Large intestine (tissue), 3 donors: ENCODE measurements around the gene GJC3. TPM values are rescaled to one million over a fixed set of nuclear protein-coding genes. Genes with fewer than 3 reads are reported as not detected.
"Not testable (repeated sequence)": the region's sequence is repeated elsewhere in the genome, so short reads cannot be mapped to it uniquely, and the experiment has no call there.

Source experiments
- DNase-seq, 2 donors: peaks; one replicate each; pipeline versions ENCODE4 v3.0.0 to v3.0.0-alpha.2; 2013
- H3K27ac ChIP-seq: one replicate; pipeline ENCODE4 v1.5.1; 2013; ENCODE audit warnings: low read length
- H3K27me3 ChIP-seq: 2 replicates; pipeline ENCODE4 v1.6.1; 2013; ENCODE audit warnings: low read length; ENCODE audit not compliant: control insufficient read depth, insufficient read depth
- H3K36me3 ChIP-seq: 2 replicates; pipeline ENCODE4 v1.6.1; 2013; ENCODE audit warnings: low read length; ENCODE audit not compliant: control insufficient read depth, insufficient read depth
- H3K4me1 ChIP-seq: one replicate; pipeline ENCODE4 v1.6.1; 2013; ENCODE audit warnings: low read length; ENCODE audit not compliant: control insufficient read depth, insufficient read depth
- H3K4me3 ChIP-seq: one replicate; pipeline ENCODE4 v1.5.1; 2013; ENCODE audit warnings: low read length
- H3K9me3 ChIP-seq: one replicate; pipeline ENCODE4 v1.6.1; 2013; ENCODE audit warnings: mild to moderate bottlenecking, low read depth, low read length, moderate library complexity; ENCODE audit not compliant: control insufficient read depth
- WGBS: methylation state at CpG from one replicate; pipeline ENCODE4 v1.1.5; 2013; ENCODE audit warnings: low lambda C conversion rate; ENCODE audit not compliant: insufficient coverage; 5-methylcytosine and 5-hydroxymethylcytosine counted together
- polyA plus RNA-seq: library from polyadenylated mRNA; unstranded; fragments of 120-200 nt; gene quantifications from one replicate; pipeline ENCODE4 v1.2.1, GENCODE V29; 2013

The GJC3 gene
- polyA plus RNA-seq, 1 donor = 0.54 TPM

DNA sequence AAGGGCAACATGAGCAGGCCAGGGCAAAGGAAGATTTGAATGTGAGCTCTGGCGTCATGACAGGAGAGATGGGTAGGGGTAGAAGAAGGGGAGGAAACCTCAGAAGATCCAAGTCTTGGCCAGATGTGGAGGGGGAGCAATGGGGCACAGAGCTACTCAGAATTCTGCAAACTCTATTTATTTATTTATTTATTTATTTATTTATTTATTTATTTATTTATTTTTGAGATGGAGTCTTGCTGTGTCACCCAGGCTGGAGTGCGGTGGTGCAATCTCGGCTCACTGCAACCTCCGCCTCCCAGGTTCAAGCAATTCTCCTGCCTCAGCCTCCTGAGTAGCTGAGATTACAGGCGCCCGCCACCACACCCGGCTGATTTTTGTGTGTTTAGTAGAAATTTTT is 25.2 kb upstream of the GJC3 start:
- WGBS = no CpG with 5 or more reads among the region's 7 CpGs
- H3K4me3 ChIP-seq, H3K4me1 ChIP-seq, H3K9me3 ChIP-seq, H3K27ac ChIP-seq, DNase-seq, H3K27me3 ChIP-seq, H3K36me3 ChIP-seq: not testable (repeated sequence)

DNA sequence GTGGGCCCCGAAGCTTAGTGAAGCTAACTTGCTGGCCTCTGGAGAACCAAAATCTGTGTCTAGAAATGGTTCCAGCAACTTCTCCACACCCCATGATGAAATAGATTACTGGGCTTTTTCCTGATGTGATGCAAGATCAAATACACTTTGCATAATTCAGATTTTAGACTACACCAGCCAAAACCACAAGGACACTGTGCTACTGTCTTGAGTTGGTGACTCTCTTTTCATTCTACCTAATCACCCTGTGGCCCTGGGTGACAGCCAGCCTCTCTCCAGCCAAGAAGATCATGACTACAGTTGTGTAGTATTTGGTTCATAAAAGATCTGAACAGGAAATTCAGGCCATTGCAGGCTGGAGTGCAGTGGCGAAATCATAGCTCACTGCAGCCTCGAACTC is 24.2 kb upstream of the GJC3 start:
- Histone ChIP-seq H3K27me3 (no peaks in the 10 kb centered on the region), H3K4me1 (no peaks in the 10 kb centered on the region), H3K36me3 (no peaks in the 10 kb centered on the region), H3K9me3 (no peaks in the 10 kb centered on the region), H3K27ac (no peak overlapping the region), H3K4me3 (no peak overlapping the region)
- no peak for DNase-seq
- WGBS = no CpG with 5 or more reads among the region's 3 CpGs

DNA sequence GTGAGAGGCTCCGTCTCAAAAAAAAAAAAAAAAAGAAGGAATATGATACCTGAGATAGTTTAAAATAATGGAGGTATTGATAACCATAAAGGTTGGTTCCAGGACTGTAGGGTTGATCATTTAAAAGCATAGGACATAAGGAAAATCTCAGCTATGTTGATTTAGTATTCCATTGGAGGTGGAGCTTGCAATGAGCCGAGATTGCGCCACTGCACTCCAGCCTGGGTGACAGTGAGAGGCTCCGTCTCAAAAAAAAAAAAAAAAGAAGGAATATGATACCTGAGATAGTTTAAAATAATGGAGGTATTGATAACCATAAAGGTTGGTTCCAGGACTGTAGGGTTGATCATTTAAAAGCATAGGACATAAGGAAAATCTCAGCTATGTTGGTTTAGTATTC is 23.2 kb upstream of the GJC3 start:
- not testable (repeated sequence) for H3K27ac ChIP-seq, H3K27me3 ChIP-seq, H3K4me1 ChIP-seq, DNase-seq, H3K9me3 ChIP-seq, H3K36me3 ChIP-seq, H3K4me3 ChIP-seq
- WGBS = no CpG with 5 or more reads among the region's 4 CpGs

DNA sequence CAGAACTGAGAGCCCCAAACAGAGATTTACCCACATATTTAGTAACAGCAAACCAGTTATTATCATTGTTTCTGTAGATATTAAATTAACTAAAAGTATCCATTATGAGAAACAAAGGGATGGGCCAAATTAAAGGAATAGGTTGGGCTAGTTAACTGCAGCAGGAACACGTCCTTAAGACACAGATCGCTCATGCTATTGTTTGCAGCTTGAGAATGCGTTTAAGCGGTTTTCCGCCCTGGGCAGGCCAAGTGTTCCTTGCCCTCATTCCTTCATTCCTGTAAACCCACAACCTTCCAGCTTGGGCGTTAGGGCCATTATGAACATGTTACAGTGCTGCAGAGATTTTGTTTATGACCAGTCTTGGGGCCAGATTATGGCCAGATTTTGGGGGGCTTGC is 21.4 kb upstream of the GJC3 start:
- not testable (repeated sequence) for H3K27me3 ChIP-seq, H3K4me3 ChIP-seq, H3K4me1 ChIP-seq, H3K36me3 ChIP-seq, H3K27ac ChIP-seq, DNase-seq, H3K9me3 ChIP-seq
- WGBS = no CpG with 5 or more reads among the region's 6 CpGs

DNA sequence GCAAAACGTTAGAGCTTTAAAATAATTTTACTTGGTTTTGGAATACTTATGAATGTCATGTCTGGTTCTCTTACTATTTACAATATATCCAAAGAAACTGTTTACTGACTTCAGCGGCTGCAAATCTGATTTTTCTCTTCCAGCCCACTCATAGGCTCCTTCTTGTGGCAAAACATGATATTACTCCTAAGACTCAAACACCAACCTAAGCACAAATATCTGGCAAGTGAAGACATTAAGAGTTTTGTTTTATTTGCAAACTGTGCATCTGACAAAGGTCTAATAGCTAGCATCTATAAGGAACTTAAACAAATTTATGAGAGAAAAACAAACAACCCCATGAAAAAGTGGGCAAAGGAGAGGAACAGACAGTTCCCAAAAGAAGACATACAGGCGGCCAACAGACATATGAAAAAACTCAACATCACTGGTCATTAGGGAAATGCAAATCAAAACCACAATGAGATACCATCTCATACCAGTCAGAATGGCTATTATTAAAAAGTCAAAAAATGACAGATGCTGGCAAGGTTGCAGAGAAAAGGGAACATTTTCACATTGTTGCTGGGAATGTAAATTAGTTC is 20.3 kb upstream of the GJC3 start:
- no peak for DNase-seq
- Histone ChIP-seq H3K27me3 (no peaks in the 10 kb centered on the region), H3K4me1 (no peaks in the 10 kb centered on the region), H3K9me3 (no peaks in the 10 kb centered on the region), H3K36me3 (no peaks in the 10 kb centered on the region), H3K27ac (no peak overlapping the region), H3K4me3 (no peak overlapping the region)
- WGBS = 80% methylated on average over 3 of the region's 3 CpGs

DNA sequence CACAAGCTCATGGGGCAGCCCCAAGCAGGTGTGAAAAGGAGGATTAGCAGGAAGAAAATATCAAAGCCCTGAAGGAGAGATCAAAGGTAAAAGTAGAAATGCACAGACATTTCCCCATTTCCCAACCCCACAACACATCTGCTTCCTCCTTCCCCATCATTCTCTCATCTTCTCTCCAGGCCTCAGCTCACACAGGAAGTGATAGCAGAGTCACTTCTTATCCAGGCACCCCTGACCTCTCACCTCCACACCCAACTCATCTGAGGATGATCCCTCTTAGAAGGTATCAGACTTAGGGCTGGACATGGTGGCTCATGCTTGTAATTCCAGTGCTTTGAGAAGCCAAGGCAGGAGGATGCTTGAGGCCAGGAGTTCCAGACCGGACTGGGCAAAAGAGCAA is 18.2 kb upstream of the GJC3 start:
- H3K9me3 ChIP-seq = no peaks in the 10 kb centered on the region
- no CpG with 5 or more reads among the region's 1 CpG for WGBS
- no peaks in the 10 kb centered on the region for H3K36me3 ChIP-seq

DNA sequence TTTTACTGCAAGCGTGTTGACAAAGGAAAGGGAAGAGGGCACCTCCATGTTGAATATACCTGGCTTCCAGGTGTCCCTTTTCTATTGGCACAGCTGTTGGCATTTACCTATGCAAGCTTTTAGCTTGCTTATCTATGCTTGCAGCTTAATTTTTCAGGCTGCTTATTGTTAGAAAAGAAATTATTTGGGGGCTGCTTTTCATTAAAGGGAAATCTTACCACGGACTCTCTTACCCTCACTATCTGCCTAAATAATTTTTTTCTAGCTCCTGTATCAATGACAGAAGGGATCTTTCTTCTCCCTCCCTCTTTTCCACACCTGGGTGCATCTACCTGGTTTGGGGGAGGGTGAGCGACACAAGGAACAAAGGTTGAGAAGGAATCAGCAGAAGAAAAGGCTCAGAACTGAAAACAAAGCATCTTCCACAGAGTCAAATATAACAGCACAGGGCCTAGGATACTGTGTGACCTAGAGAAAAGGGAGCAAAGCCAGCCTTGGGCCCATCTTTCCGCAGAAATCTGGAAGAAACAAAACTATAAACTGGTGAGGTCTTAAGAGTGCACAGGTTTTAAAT is 15.2 kb upstream of the GJC3 start:
- Histone ChIP-seq H3K9me3 (no peaks in the 10 kb centered on the region), H3K4me1 (no peaks in the 10 kb centered on the region), H3K4me3 (no peak overlapping the region), H3K27me3 (no peaks in the 10 kb centered on the region), H3K27ac (no peak overlapping the region), H3K36me3 (no peaks in the 10 kb centered on the region)
- no peak for DNase-seq
- WGBS = 80% methylated on average over 1 of the region's 4 CpGs

More for the DNA sequence above, 18.2 kb upstream of the GJC3 start:
- Histone ChIP-seq H3K27me3 (no peaks in the 10 kb centered on the region), H3K27ac (no peak overlapping the region), H3K4me1 (no peaks in the 10 kb centered on the region), H3K4me3 (no peak overlapping the region)
- no peak for DNase-seq

DNA sequence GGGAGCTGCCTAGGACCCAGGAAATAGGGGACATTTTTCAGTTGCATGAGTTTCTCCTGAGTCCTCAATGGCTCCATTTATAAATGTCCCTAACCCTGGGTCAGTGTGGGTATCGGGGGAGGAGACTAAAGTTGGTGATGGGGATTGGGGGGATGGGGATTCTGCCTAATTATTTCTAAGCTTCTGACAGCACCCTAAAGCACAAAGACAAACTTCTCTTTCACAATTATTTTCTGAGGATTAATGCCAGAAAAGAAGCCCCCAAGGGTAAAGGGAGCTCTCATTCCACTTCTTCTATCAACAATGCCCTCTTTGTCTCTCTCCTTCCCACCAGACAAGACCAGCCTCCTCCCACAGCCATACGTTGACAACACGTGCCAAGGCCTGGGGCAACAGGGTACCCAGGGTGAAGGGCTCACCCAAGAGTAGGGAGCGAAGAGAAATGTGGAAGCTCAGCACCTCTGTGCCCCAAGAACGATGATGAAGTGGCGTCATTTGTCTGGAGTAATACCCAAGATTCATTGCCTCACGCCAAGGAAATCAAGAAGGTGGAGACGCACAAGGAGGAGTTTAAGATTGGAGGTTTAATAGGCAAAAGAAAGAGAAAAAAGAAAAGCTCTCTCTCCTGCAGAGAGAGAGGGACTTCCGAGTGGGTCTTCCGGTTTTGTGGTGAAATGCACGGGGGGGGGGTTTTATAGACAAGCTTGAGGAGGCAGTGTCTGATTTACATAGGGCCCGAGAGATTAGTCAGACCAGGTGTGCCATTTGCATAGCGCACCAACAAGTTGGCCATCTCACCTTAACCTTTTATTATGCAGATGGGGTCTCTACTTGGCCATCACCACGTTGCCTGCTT is 14.4 kb upstream of the GJC3 start:
- no peaks in the 10 kb centered on the region for H3K36me3 ChIP-seq
- H3K9me3 ChIP-seq = no peaks in the 10 kb centered on the region
- H3K27me3 ChIP-seq = no peaks in the 10 kb centered on the region
- H3K4me1 ChIP-seq = no peaks in the 10 kb centered on the region
- 75% methylated on average over 2 of the region's 14 CpGs for WGBS
- no peak overlapping the region for H3K4me3 ChIP-seq
- H3K27ac ChIP-seq = no peak overlapping the region
- DNase-seq = no peak

DNA sequence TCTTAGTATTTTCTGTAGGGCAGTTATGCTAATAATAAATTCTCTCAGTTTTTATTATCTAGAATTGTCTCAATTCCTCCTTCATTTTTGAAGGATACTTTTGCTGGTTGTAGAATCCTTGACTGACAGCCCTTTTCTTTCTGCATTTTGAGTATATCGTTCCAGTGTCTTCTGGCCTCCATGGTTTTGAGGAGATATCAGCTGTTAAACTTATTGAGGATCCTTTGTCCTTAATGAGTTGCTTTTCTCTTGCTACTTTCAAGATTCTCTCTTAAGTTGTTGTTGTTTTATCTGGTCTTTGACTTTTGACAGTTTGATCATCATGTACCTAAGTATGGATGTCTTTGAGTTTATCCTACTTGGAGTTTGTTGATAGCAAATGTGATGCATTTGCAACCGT is 8.9 kb upstream of the GJC3 start:
- DNase-seq = no peak
- Histone ChIP-seq H3K4me3 (no peak overlapping the region), H3K4me1 (no peaks in the 10 kb centered on the region), H3K27me3 (peaks cover 2% of the 10 kb centered on the region), H3K36me3 (no peaks in the 10 kb centered on the region), H3K27ac (no peak overlapping the region), H3K9me3 (peaks cover 7% of the 10 kb centered on the region)
- WGBS = 92% methylated on average over 2 of the region's 2 CpGs

DNA sequence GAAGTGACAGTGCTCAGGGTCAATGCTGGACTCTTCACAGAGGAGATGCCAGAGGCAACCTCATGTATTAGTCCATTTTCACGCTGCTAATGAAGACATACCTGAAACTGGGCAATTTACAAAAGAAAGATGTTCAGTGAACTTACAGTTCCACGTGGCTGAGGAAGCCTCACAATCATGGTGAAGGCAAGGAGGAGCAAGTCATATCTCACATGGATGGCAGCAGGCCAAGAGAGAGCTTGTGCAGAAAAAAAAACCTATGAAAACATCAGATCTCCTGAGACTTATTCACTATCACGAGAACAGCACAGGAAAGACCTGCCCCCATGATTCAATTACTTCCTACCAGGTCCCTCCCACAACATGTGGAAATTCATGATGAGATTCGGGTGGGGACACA is 5.6 kb upstream of the GJC3 start:
- H3K4me1 ChIP-seq, H3K9me3 ChIP-seq, DNase-seq, H3K27me3 ChIP-seq, H3K36me3 ChIP-seq, H3K27ac ChIP-seq, H3K4me3 ChIP-seq: not testable (repeated sequence)
- 33% methylated on average over 1 of the region's 4 CpGs for WGBS
